Kidney (tissue), 14 donors: ENCODE results near the gene ATAD2B. TPM values are rescaled to one million over a fixed set of nuclear protein-coding genes. Genes with fewer than 3 reads are reported as not detected.

Experiments
- DNase-seq, 5 donors: peaks; one replicate each; pipeline ENCODE4 v3.0.0-alpha.2; 2013 to 2020
- FAIRE-seq: peaks from 2 replicates; lab custom pipeline; 2012; peaks lifted over from hg19 to GRCh38; lab: Jason Lieb, UNC
- H3K27ac ChIP-seq, 2 donors: one replicate each; pipeline ENCODE4 v1.7.0; 2013; ENCODE audit warnings: low read depth in 2 of 2, low read length in 2 of 2, inconsistent platforms in 1 of 2
- H3K27me3 ChIP-seq: one replicate; pipeline ENCODE4 v1.7.1; 2013; ENCODE audit warnings: low read length, inconsistent platforms; ENCODE audit not compliant: control insufficient read depth, insufficient read depth
- H3K36me3 ChIP-seq, 3 donors: one replicate each; pipeline versions ENCODE4 v1.7.0 to v1.7.1; 2013; ENCODE audit warnings: low read length in 3 of 3, control low read depth in 1 of 3, inconsistent platforms in 1 of 3; ENCODE audit not compliant: insufficient read depth in 3 of 3, control insufficient read depth in 2 of 3
- H3K4me1 ChIP-seq, 3 donors: one replicate each; pipeline versions ENCODE4 v1.7.0 to v1.7.1; 2013; ENCODE audit warnings: low read length in 3 of 3, inconsistent platforms in 1 of 3, low read depth in 1 of 3; ENCODE audit not compliant: control insufficient read depth in 2 of 3, insufficient read depth in 2 of 3
- H3K4me3 ChIP-seq, 3 donors: one replicate each; pipeline versions ENCODE4 v1.7.0 to v1.8.1; 2013; ENCODE audit warnings: low read length in 3 of 3, control low read depth in 1 of 3, inconsistent platforms in 1 of 3
- H3K9ac ChIP-seq, 3 donors: one replicate each; pipeline versions ENCODE4 v1.7.0 to v1.7.1; 2013; ENCODE audit warnings: low read length in 3 of 3, control low read depth in 1 of 3, inconsistent platforms in 1 of 3
- H3K9me3 ChIP-seq, 3 donors: one replicate each; pipeline versions ENCODE4 v1.7.0 to v1.7.1; 2013; ENCODE audit warnings: low read length in 3 of 3, control low read depth in 1 of 3, inconsistent platforms in 1 of 3; ENCODE audit not compliant: control insufficient read depth in 2 of 3, insufficient read depth in 1 of 3
- intact Hi-C: fragments of 100-400 bp; cut with DNase I; formaldehyde crosslinking; loops from one replicate; pipeline ENCODE4 v1.11.1; 2022
- polyA plus RNA-seq: library from polyadenylated mRNA; stranded (reverse); fragments of 350-450 nt; fragmentation: Illumina TruSeq; extraction: RNeasy Lipid Tissue Mini Kit (QIAGEN cat#74804); gene quantifications from one replicate; pipeline ENCODE4 v1.2.3, GENCODE V29; 2014; ENCODE audit warnings: low read depth, low replicate concordance; ENCODE audit not compliant: insufficient read depth
- total RNA-seq: library from RNA; stranded (reverse); fragmentation: NEBNext Ultra II Directional; extraction: Animal tissue kit (Norgen Biotek cat#: 25700); gene quantifications from one replicate; pipeline ENCODE4 v1.2.1, GENCODE V29; 2021
- TF ChIP-seq, protein P1 (sequence below): IDR thresholded peaks from 3 replicates; pipeline ENCODE4 v1.5.1; 2012; ENCODE audit warnings: mild to moderate bottlenecking, moderate library complexity, borderline replicate concordance; ENCODE audit not compliant: insufficient read depth; ENCODE audit errors: extremely low read depth
- donor health status: control.
- donor health status: control.
- donor health status: control.
- donor health status: control.
- donor health status: control.
- donor health status: DM: yes; HTN: yes; CAD: no.
- donor health status: Normal renal cell carcinoma (clear cell type).

The ATAD2B gene
- total and polyA plus RNA-seq, 2 donors from 2014 or later, result 2.3 to 28.7 TPM

DNA sequence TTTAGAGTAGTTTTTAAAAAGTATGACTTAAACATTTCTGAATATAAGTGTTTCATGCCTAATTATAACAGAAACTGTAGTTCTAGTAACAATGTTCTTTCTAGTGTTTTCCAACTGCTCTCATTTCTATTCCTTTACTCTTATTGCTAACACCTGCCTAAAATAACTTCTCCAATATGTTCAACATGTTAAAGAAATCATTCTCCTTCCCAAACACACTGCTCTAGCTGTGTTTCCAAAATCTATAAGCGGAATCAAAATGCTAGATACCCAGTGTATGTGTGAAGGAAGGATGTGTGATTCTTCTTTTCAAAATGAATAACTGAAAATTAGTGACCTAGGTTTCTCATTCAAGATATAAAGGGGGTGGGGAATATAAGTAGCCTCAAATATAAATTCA is 89.1 kb downstream of the ATAD2B start:
- Histone ChIP-seq H3K27ac (no peak overlapping the region), H3K27me3 (no peaks in the 10 kb centered on the region), H3K4me1 (no peaks in the 10 kb centered on the region), H3K9ac (no peak overlapping the region), H3K9me3 (no peaks in the 10 kb centered on the region), H3K36me3 (no peaks in the 10 kb centered on the region), H3K4me3 (no peak overlapping the region)
- TF ChIP-seq, protein P1, sequence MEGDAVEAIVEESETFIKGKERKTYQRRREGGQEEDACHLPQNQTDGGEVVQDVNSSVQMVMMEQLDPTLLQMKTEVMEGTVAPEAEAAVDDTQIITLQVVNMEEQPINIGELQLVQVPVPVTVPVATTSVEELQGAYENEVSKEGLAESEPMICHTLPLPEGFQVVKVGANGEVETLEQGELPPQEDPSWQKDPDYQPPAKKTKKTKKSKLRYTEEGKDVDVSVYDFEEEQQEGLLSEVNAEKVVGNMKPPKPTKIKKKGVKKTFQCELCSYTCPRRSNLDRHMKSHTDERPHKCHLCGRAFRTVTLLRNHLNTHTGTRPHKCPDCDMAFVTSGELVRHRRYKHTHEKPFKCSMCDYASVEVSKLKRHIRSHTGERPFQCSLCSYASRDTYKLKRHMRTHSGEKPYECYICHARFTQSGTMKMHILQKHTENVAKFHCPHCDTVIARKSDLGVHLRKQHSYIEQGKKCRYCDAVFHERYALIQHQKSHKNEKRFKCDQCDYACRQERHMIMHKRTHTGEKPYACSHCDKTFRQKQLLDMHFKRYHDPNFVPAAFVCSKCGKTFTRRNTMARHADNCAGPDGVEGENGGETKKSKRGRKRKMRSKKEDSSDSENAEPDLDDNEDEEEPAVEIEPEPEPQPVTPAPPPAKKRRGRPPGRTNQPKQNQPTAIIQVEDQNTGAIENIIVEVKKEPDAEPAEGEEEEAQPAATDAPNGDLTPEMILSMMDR, result no peak
- DNase-seq (no peak), FAIRE-seq (no peak)
- intact Hi-C loops, result no loop called here

DNA sequence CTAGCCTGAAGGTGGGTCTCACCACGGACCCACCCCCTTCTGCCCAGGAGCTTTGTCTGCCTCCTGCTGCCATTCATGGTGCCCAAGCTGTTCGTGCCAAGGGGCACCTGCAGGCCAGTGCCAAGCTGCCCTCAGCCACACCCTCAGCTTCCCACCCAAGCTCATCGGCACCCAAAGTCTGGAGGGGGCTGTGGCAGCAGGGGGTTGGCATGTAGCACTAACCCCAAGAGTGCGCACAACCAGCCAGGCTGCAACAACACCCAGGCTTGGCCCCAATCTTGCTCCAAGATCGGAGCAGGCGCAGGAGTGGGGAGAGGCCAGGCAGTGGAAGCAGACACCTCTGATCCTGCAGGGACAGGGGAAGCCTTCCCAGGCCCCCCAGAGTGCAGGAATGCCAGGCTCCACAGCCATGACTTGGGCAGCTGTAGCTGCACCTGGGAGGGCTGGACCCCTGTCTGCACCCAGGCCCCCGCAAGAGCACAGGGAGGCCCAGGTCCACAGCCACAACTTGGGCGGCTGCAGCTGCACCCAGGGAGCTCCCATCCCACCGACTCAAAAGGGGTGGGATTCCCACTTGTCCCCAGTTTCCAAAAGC is 89.9 kb downstream of the ATAD2B start:
- Histone ChIP-seq H3K27ac (no peak overlapping the region), H3K36me3 (no peaks in the 10 kb centered on the region), H3K9me3 (no peaks in the 10 kb centered on the region), H3K4me3 (no peak overlapping the region), H3K27me3 (no peaks in the 10 kb centered on the region), H3K9ac (no peak overlapping the region), H3K4me1 (no peaks in the 10 kb centered on the region)
- FAIRE-seq (no peak), DNase-seq (no peak)
- intact Hi-C loops, result no loop called here
- TF ChIP-seq, protein P1, result no peak

- Histone ChIP-seq H3K9me3 (no peaks in the 10 kb centered on the region), H3K36me3 (no peaks in the 10 kb centered on the region), H3K27me3 (no peaks in the 10 kb centered on the region), H3K4me3 (no peak overlapping the region), H3K9ac (no peak overlapping the region), H3K27ac (no peak overlapping the region), H3K4me1 (no peaks in the 10 kb centered on the region)
- FAIRE-seq, result no peak
- intact Hi-C loops, result no loop called here
- DNase-seq, result no peak
- TF ChIP-seq, protein P1, result no peak
Measured at GRCh38 chr2:23836505-23836904, 90.4 kb downstream of the ATAD2B start.

- Histone ChIP-seq H3K27ac (no peak overlapping the region), H3K9me3 (no peaks in the 10 kb centered on the region), H3K4me3 (no peak overlapping the region), H3K9ac (no peak overlapping the region), H3K36me3 (no peaks in the 10 kb centered on the region), H3K27me3 (no peaks in the 10 kb centered on the region), H3K4me1 (no peaks in the 10 kb centered on the region)
- intact Hi-C loops, result no loop called here
- TF ChIP-seq, protein P1, result no peak
- DNase-seq, result no peak
- FAIRE-seq, result no peak
Measured at GRCh38 chr2:23835988-23836387, 90.9 kb downstream of the ATAD2B start.
